B cell (primary cell): ENCODE results near the gene NUDT4. TPM values are rescaled to one million over a fixed set of nuclear protein-coding genes. Genes with fewer than 3 reads are reported as not detected.
"Not testable (repeated sequence)": the region's sequence is repeated elsewhere in the genome, so short reads cannot be mapped to it uniquely, and the experiment has no call there.

Experiments used
- ATAC-seq: fragments of 200-7000 bp; cut with Tn5 transposase; one replicate; pipeline ENCODE4 v1.10.0; 2021; ENCODE audit warnings: low read depth, mild to moderate bottlenecking, moderate number of reproducible peaks, moderate library complexity
- CTCF ChIA-PET: fragments of 350-600 bp; sonication (Branson Sonifier 250); formaldehyde crosslinking; loops from one replicate; lab custom pipeline; 2021; ENCODE audit warnings: antibody characterized with exemption, inconsistent platforms; lab: Charles Lee
- POLR2A ChIA-PET: fragments of 350-600 bp; sonication (Branson Sonifier 250); formaldehyde crosslinking; loops from one replicate; lab custom pipeline; 2021; ENCODE audit warnings: antibody characterized with exemption; lab: Charles Lee
- DNase-seq: peaks from one replicate; pipeline ENCODE4 v3.0.0; 2013
- H2AFZ ChIP-seq: 2 replicates; pipeline ENCODE4 v1.6.1; 2012; ENCODE audit warnings: mild to moderate bottlenecking, low read depth, low read length; ENCODE audit not compliant: insufficient read depth, poor library complexity, severe bottlenecking
- H3K27ac ChIP-seq, 2 donors: 1 replicate in 1 of 2; 2 replicates in 1 of 2; pipeline ENCODE4 v1.5.1; 2012 to 2013; ENCODE audit warnings: low read length in 2 of 2, mild to moderate bottlenecking in 2 of 2, moderate library complexity in 1 of 2
- H3K27me3 ChIP-seq, 4 experiments: fragments of 200-600 bp in 1 of 4; sonication (generic) in 1 of 4; replicated peaks in 1 of 4; 1 replicate in 2 of 4; 2 replicates in 2 of 4; pipeline versions ENCODE4 v1.6.1 to v1.7.0; 2013 to 2016; ENCODE audit warnings: low read length in 3 of 4, mild to moderate bottlenecking in 2 of 4, mixed read lengths in 1 of 4, moderate library complexity in 1 of 4; ENCODE audit not compliant: insufficient read depth in 4 of 4, control insufficient read depth in 3 of 4; ENCODE audit errors: control extremely low read depth in 1 of 4
- H3K36me3 ChIP-seq, 2 experiments: replicated peaks in 1 of 2; 1 replicate in 1 of 2; 2 replicates in 1 of 2; pipeline versions ENCODE4 v1.6.1 to v1.7.1; 2013; ENCODE audit warnings: low read length in 1 of 2; ENCODE audit not compliant: insufficient read depth in 2 of 2, control insufficient read depth in 1 of 2; ENCODE audit errors: control extremely low read depth in 1 of 2, extremely low read depth in 1 of 2
- H3K4me1 ChIP-seq, 2 donors: fragments of 200-600 bp in 1 of 2; sonication (generic) in 1 of 2; 1 replicate in 1 of 2; 2 replicates in 1 of 2; pipeline versions ENCODE4 v1.5.1 to v1.6.1; 2013 to 2017; ENCODE audit warnings: low read length in 2 of 2; ENCODE audit not compliant: control insufficient read depth in 2 of 2, insufficient read depth in 2 of 2
- H3K4me2 ChIP-seq: replicated peaks from 2 replicates; pipeline ENCODE3; 2012; ENCODE audit warnings: mild to moderate bottlenecking, low read depth, low read length; ENCODE audit not compliant: poor library complexity, severe bottlenecking
- H3K4me3 ChIP-seq, 5 experiments: fragments of 200-600 bp in 1 of 5; sonication (generic) in 1 of 5; 1 replicate in 3 of 5; 2 replicates in 2 of 5; pipeline versions ENCODE4 v1.5.1 to v1.7.0; 2011 to 2016; ENCODE audit warnings: low read length in 4 of 5, mild to moderate bottlenecking in 4 of 5, low read depth in 2 of 5, control low read depth in 1 of 5, moderate library complexity in 1 of 5; ENCODE audit not compliant: insufficient read depth in 1 of 5; ENCODE audit errors: control extremely low read depth in 1 of 5, extremely low read depth in 1 of 5
- H3K79me2 ChIP-seq: fragments of 200-600 bp; sonication (generic); one replicate; pipeline ENCODE4 v1.6.0; 2016; ENCODE audit warnings: low read length; ENCODE audit not compliant: control insufficient read depth, insufficient read depth
- H3K9ac ChIP-seq: fragments of 200-600 bp; sonication (generic); 2 replicates; pipeline ENCODE4 v1.6.1; 2017; ENCODE audit warnings: mild to moderate bottlenecking, low read length, moderate library complexity
- H3K9me3 ChIP-seq, 3 donors: one replicate each; pipeline versions ENCODE4 v1.6.1 to v1.7.1; 2013; ENCODE audit warnings: low read length in 2 of 3; ENCODE audit not compliant: control insufficient read depth in 2 of 3, insufficient read depth in 1 of 3; ENCODE audit errors: control extremely low read depth in 1 of 3
- H4K20me1 ChIP-seq: 2 replicates; pipeline ENCODE4 v1.6.0; 2012; ENCODE audit warnings: mild to moderate bottlenecking, low read length; ENCODE audit not compliant: insufficient read depth, control insufficient read depth, poor library complexity, severe bottlenecking
- H3K27ac Mint-ChIP-seq: one replicate; pipeline ENCODE4 v1.8.0; 2021; ENCODE audit warnings: mixed read lengths
- H3K27me3 Mint-ChIP-seq: one replicate; pipeline ENCODE4 v1.8.0; 2021; ENCODE audit warnings: mixed read lengths
- H3K4me1 Mint-ChIP-seq: one replicate; pipeline ENCODE4 v1.8.0; 2021; ENCODE audit warnings: mixed read lengths
- H3K4me3 Mint-ChIP-seq: one replicate; pipeline ENCODE4 v1.8.0; 2021; ENCODE audit warnings: mixed read lengths
- H3K9me3 Mint-ChIP-seq: one replicate; pipeline ENCODE4 v1.8.0; 2022; ENCODE audit warnings: mixed read lengths; ENCODE audit not compliant: insufficient read depth
- CTCF ChIP-seq: fragments of 200-600 bp; IDR thresholded peaks from one replicate; pipeline ENCODE4 v1.8.0; 2022; ENCODE audit warnings: antibody characterized with exemption, mild to moderate bottlenecking
- EZH2 ChIP-seq: IDR thresholded peaks from 2 replicates; pipeline ENCODE4 v1.6.1; 2012; ENCODE audit warnings: borderline replicate concordance, low read depth, mild to moderate bottlenecking, moderate library complexity, low read length; ENCODE audit not compliant: insufficient read depth, poor library complexity, severe bottlenecking
- WGBS: methylation state at CpG from one replicate; pipeline ENCODE4 v1.1.5; 2013; ENCODE audit warnings: missing lambda C conversion rate; ENCODE audit not compliant: insufficient coverage; 5-methylcytosine and 5-hydroxymethylcytosine counted together
- intact Hi-C: fragments of 100-400 bp; cut with micrococcal nuclease; formaldehyde crosslinking; loops from one replicate; pipeline ENCODE4 v1.10.0; 2022
- polyA plus RNA-seq: library from polyadenylated mRNA; depleted of rRNA; stranded (reverse); fragments of >200 nt; gene quantifications from 2 replicates; pipeline ENCODE4 v1.2.3, GENCODE V29; 2012
- total RNA-seq, 2 donors: library from RNA; stranded (reverse); fragments of 120-200 nt in 1 of 2; gene quantifications; 1 replicate in 1 of 2; 2 replicates in 1 of 2; pipeline versions ENCODE4 v1.2.3 to v1.2.4, GENCODE V29; 2013 to 2022

Gene NUDT4
- total and polyA plus RNA-seq, 2 donors (not counting 1 experiment from before 2014, with no cell fraction given) = 18.3 to 56.8 TPM

GRCh38 chr12:93393425-93393824 is 15.7 kb downstream of the NUDT4 start:
- no peak overlapping the region for H3K4me2 ChIP-seq
- H3K27me3 Mint-ChIP-seq = no peaks in the 10 kb centered on the region
- H3K27ac ChIP-seq = no peak overlapping the region
- DNase-seq (no peak), ATAC-seq (no peak)
- ChIA-PET CTCF (interaction anchor here (1.0 kb wide), 1 partner anchor 295 kb away, joined by 4 read pairs; no protein-coding TSS in a partner anchor), POLR2A (no interaction called here)
- H3K4me1 Mint-ChIP-seq = peaks cover 30% of the 10 kb centered on the region
- intact Hi-C loops = no loop called here
- H3K4me3 ChIP-seq = no peak overlapping the region
- peaks cover 18 to 26% of the 10 kb centered on the region in 2 donors for H3K4me1 ChIP-seq
- H2AFZ ChIP-seq = no peak overlapping the region
- H3K9me3 Mint-ChIP-seq = no peaks in the 10 kb centered on the region
- H3K9ac ChIP-seq = no peak overlapping the region
- WGBS = no CpG with 5 or more reads among the region's 2 CpGs
- H3K27me3 ChIP-seq = no peaks in the 10 kb centered on the region
- no peaks in the 10 kb centered on the region for H3K9me3 ChIP-seq
- peak overlapping the region; percentile 32 for H3K27ac Mint-ChIP-seq
- peaks cover 52% of the 10 kb centered on the region for H3K79me2 ChIP-seq
- peaks cover 6 to 26% of the 10 kb centered on the region in 2 experiments for H3K36me3 ChIP-seq
- peaks cover 11% of the 10 kb centered on the region for H4K20me1 ChIP-seq
- no peak overlapping the region for H3K4me3 Mint-ChIP-seq
- TF ChIP-seq EZH2 (no peak), CTCF (no peak)

GRCh38 chr12:93397412-93397811 is 19.7 kb downstream of the NUDT4 start:
- ChIA-PET POLR2A (interaction anchor here (0.6 to 2.3 kb wide), 3 partner anchors 22 to 526 kb away, joined by 3 to 6 read pairs (median 4); no protein-coding TSS in a partner anchor), CTCF (interaction anchor here (0.6 to 4.3 kb wide), 54 partner anchors 8 to 865 kb away, joined by 3 to 93 read pairs (median 4); partner anchors contain the start of gene EEA1)
- peaks cover 9 to 31% of the 10 kb centered on the region in 2 experiments for H3K36me3 ChIP-seq
- no peak for DNase-seq
- H3K9me3 ChIP-seq = no peaks in the 10 kb centered on the region
- H2AFZ ChIP-seq = no peak overlapping the region
- peaks cover 14% of the 10 kb centered on the region for H3K79me2 ChIP-seq
- Mint-ChIP-seq H3K4me3 (no peak overlapping the region), H3K27me3 (no peaks in the 10 kb centered on the region), H3K27ac (no peak overlapping the region), H3K4me1 (peaks cover 9% of the 10 kb centered on the region), H3K9me3 (no peaks in the 10 kb centered on the region)
- H3K4me3 ChIP-seq = no peak overlapping the region
- intact Hi-C loops = loop anchor here (2.0 to 5.0 kb wide), 8 partner anchors 19 to 613 kb away; partner anchors contain the start of gene EEA1
- H3K9ac ChIP-seq = no peak overlapping the region
- no peak overlapping the region for H3K4me2 ChIP-seq
- TF ChIP-seq CTCF (no peak), EZH2 (no peak)
- no peaks in the 10 kb centered on the region for H3K4me1 ChIP-seq
- no peak for ATAC-seq
- no peak overlapping the region for H3K27ac ChIP-seq
- H4K20me1 ChIP-seq = no peaks in the 10 kb centered on the region
- no peaks in the 10 kb centered on the region for H3K27me3 ChIP-seq
- WGBS = 92% methylated on average over 11 of the region's 12 CpGs

GRCh38 chr12:93399183-93399863 is 21.6 kb downstream of the NUDT4 start:
- H3K27me3 Mint-ChIP-seq, H3K4me3 Mint-ChIP-seq, H4K20me1 ChIP-seq, H3K27me3 ChIP-seq, H3K4me2 ChIP-seq, POLR2A ChIA-PET, H2AFZ ChIP-seq, H3K9me3 ChIP-seq, DNase-seq, H3K79me2 ChIP-seq, H3K4me1 ChIP-seq, H3K4me3 ChIP-seq, H3K4me1 Mint-ChIP-seq, H3K9ac ChIP-seq, H3K27ac ChIP-seq, H3K9me3 Mint-ChIP-seq: not testable (repeated sequence)
- peak overlapping the region; percentile 39 for H3K27ac Mint-ChIP-seq
- no CpG with 5 or more reads among the region's 5 CpGs for WGBS
- peak; percentile 100 for ATAC-seq
- CTCF ChIA-PET = interaction anchor here (1.2 to 4.3 kb wide), 9 partner anchors 15 to 615 kb away, joined by 3 to 93 read pairs (median 37); no protein-coding TSS in a partner anchor
- intact Hi-C loops = loop anchor here (5.0 kb wide), 1 partner anchor 472 kb away; the partner anchor contains the start of gene EEA1
- H3K36me3 ChIP-seq = peaks cover 13 to 41% of the 10 kb centered on the region in 2 experiments
